Mesendoderm (in vitro differentiated cells): Measurements from ENCODE around the gene PDIA5.

Experiments
- DNase-seq: peaks from one replicate; pipeline ENCODE4 v3.0.0; 2013
- H2AK5ac ChIP-seq: 2 replicates; pipeline ENCODE4 v1.6.1; 2013; ENCODE audit warnings: low read length, inconsistent platforms
- H2BK120ac ChIP-seq: 2 replicates; pipeline ENCODE4 v1.6.1; 2013; ENCODE audit warnings: low read depth, mild to moderate bottlenecking, low read length, moderate library complexity, mixed read lengths
- H2BK15ac ChIP-seq: replicated peaks from 2 replicates; pipeline ENCODE4 v1.6.1; 2013; ENCODE audit warnings: low read depth, mild to moderate bottlenecking, moderate library complexity
- H2BK5ac ChIP-seq: 2 replicates; pipeline ENCODE4 v1.6.1; 2013; ENCODE audit warnings: low read length, inconsistent platforms
- H3K18ac ChIP-seq: 2 replicates; pipeline ENCODE4 v1.6.1; 2013; ENCODE audit warnings: mild to moderate bottlenecking, low read length, mixed read lengths
- H3K23ac ChIP-seq: one replicate; pipeline ENCODE4 v1.6.1; 2013; ENCODE audit warnings: low read length
- H3K27ac ChIP-seq: 2 replicates; pipeline ENCODE4 v1.5.1; 2013; ENCODE audit warnings: low read depth, mild to moderate bottlenecking, inconsistent platforms, low read length, moderate library complexity
- H3K27me3 ChIP-seq: 2 replicates; pipeline ENCODE4 v1.6.1; 2013; ENCODE audit warnings: low read length, control low read depth, mild to moderate bottlenecking, inconsistent platforms; ENCODE audit not compliant: insufficient read depth, poor library complexity
- H3K36me3 ChIP-seq: 2 replicates; pipeline ENCODE4 v1.6.1; 2013; ENCODE audit warnings: low read length, inconsistent platforms; ENCODE audit not compliant: control insufficient read depth, insufficient read depth
- H3K4ac ChIP-seq: one replicate; pipeline ENCODE4 v1.6.1; 2013; ENCODE audit warnings: low read depth, mild to moderate bottlenecking, low read length, moderate library complexity
- H3K4me1 ChIP-seq: 2 replicates; pipeline ENCODE4 v1.6.1; 2013; ENCODE audit warnings: low read depth, low read length, inconsistent platforms; ENCODE audit not compliant: control insufficient read depth
- H3K4me2 ChIP-seq: 2 replicates; pipeline ENCODE4 v1.6.1; 2013; ENCODE audit warnings: low read length
- H3K4me3 ChIP-seq: 2 replicates; pipeline ENCODE4 v1.5.1; 2013; ENCODE audit warnings: mild to moderate bottlenecking, low read length
- H3K56ac ChIP-seq: one replicate; pipeline ENCODE4 v1.6.1; 2013; ENCODE audit warnings: low read length
- H3K79me1 ChIP-seq: 2 replicates; pipeline ENCODE4 v1.6.1; 2013; ENCODE audit warnings: low read length, inconsistent platforms
- H3K79me2 ChIP-seq: 2 replicates; pipeline ENCODE4 v1.6.1; 2013; ENCODE audit warnings: mild to moderate bottlenecking, low read length; ENCODE audit not compliant: control insufficient read depth, insufficient read depth
- H3K9ac ChIP-seq: 2 replicates; pipeline ENCODE4 v1.6.1; 2013; ENCODE audit warnings: low read length, inconsistent platforms
- H4K5ac ChIP-seq: one replicate; pipeline ENCODE4 v1.6.1; 2013; ENCODE audit warnings: low read length
- H4K8ac ChIP-seq: one replicate; pipeline ENCODE4 v1.6.1; 2013; ENCODE audit warnings: low read depth, mild to moderate bottlenecking, control low read depth, low read length, moderate library complexity
- WGBS: extraction: QIAGEN DNeasy Blood & Tissue Kit; methylation state at CpG from one replicate; pipeline ENCODE4 v1.1.7; 2013; ENCODE audit warnings: low lambda C conversion rate, missing lambda C conversion rate; ENCODE audit not compliant: insufficient coverage; ENCODE audit errors: extremely low coverage; 5-methylcytosine and 5-hydroxymethylcytosine counted together

PDIA5 gene

GRCh38 chr3:123155471-123156011, 88.7 kb downstream of the PDIA5 start:
- Histone ChIP-seq H2BK5ac (no peak overlapping the region), H4K5ac (no peak overlapping the region), H2BK15ac (no peak overlapping the region), H3K4me1 (no peaks in the 10 kb centered on the region), H3K23ac (no peak overlapping the region), H3K4ac (no peak overlapping the region), H4K8ac (no peak overlapping the region), H3K4me2 (no peak overlapping the region), H3K27me3 (no peaks in the 10 kb centered on the region), H3K56ac (no peak overlapping the region), H3K4me3 (no peak overlapping the region), H3K9ac (no peak overlapping the region), H3K79me1 (no peaks in the 10 kb centered on the region), H3K36me3 (peaks cover 16% of the 10 kb centered on the region), H3K27ac (no peak overlapping the region), H2BK120ac (no peak overlapping the region), H2AK5ac (no peak overlapping the region), H3K18ac (no peak overlapping the region), H3K79me2 (no peaks in the 10 kb centered on the region)
- WGBS: no CpG with 5 or more reads among the region's 9 CpGs
- DNase-seq: no peak

GRCh38 chr3:123156276-123156995, 89.6 kb downstream of the PDIA5 start:
- Histone ChIP-seq H2BK120ac (no peak overlapping the region), H3K18ac (no peak overlapping the region), H3K56ac (no peak overlapping the region), H3K23ac (no peak overlapping the region), H3K4ac (no peak overlapping the region), H3K27ac (no peak overlapping the region), H3K79me2 (no peaks in the 10 kb centered on the region), H3K4me2 (no peak overlapping the region), H3K4me3 (no peak overlapping the region), H3K9ac (no peak overlapping the region), H2AK5ac (no peak overlapping the region), H3K27me3 (no peaks in the 10 kb centered on the region), H3K36me3 (peaks cover 16% of the 10 kb centered on the region), H2BK15ac (no peak overlapping the region), H3K79me1 (no peaks in the 10 kb centered on the region), H2BK5ac (no peak overlapping the region), H4K8ac (no peak overlapping the region), H3K4me1 (no peaks in the 10 kb centered on the region), H4K5ac (no peak overlapping the region)
- DNase-seq: no peak
- WGBS: no CpG with 5 or more reads among the region's 15 CpGs

- Histone ChIP-seq H3K23ac (no peak overlapping the region), H3K56ac (no peak overlapping the region), H3K4me2 (no peak overlapping the region), H2AK5ac (no peak overlapping the region), H2BK120ac (no peak overlapping the region), H2BK15ac (no peak overlapping the region), H3K4me3 (no peak overlapping the region), H3K27ac (no peak overlapping the region), H3K79me2 (no peaks in the 10 kb centered on the region), H3K79me1 (no peaks in the 10 kb centered on the region), H3K36me3 (peaks cover 13% of the 10 kb centered on the region), H2BK5ac (no peak overlapping the region), H3K18ac (no peak overlapping the region), H3K4me1 (no peaks in the 10 kb centered on the region), H3K27me3 (no peaks in the 10 kb centered on the region), H4K8ac (no peak overlapping the region), H3K4ac (no peak overlapping the region), H3K9ac (no peak overlapping the region), H4K5ac (no peak overlapping the region)
- DNase-seq: no peak
- no CpG with 5 or more reads among the region's 2 CpGs for WGBS
Measured at GRCh38 chr3:123157209-123157597, 90.4 kb downstream of the PDIA5 start.

GRCh38 chr3:123157598-123158287, 90.9 kb downstream of the PDIA5 start:
- H4K5ac ChIP-seq: no peak overlapping the region
- no peak overlapping the region for H3K56ac ChIP-seq
- no peak overlapping the region for H3K4me2 ChIP-seq
- H2BK5ac ChIP-seq: no peak overlapping the region
- H3K79me1 ChIP-seq: no peaks in the 10 kb centered on the region
- no peak overlapping the region for H3K18ac ChIP-seq
- no peak overlapping the region for H3K4ac ChIP-seq
- H3K79me2 ChIP-seq: no peaks in the 10 kb centered on the region
- H3K36me3 ChIP-seq: peaks cover 14% of the 10 kb centered on the region
- H4K8ac ChIP-seq: no peak overlapping the region
- H3K4me3 ChIP-seq: no peak overlapping the region
- no peak overlapping the region for H2BK120ac ChIP-seq
- no peak overlapping the region for H3K23ac ChIP-seq
- H2BK15ac ChIP-seq: no peak overlapping the region
- H3K27ac ChIP-seq: no peak overlapping the region
- no CpG with 5 or more reads among the region's 4 CpGs for WGBS
- DNase-seq: no peak
- H3K27me3 ChIP-seq: no peaks in the 10 kb centered on the region
- no peak overlapping the region for H3K9ac ChIP-seq
- no peak overlapping the region for H2AK5ac ChIP-seq
- H3K4me1 ChIP-seq: no peaks in the 10 kb centered on the region

- Histone ChIP-seq H3K27me3 (no peaks in the 10 kb centered on the region), H2BK120ac (no peak overlapping the region), H3K79me1 (no peaks in the 10 kb centered on the region), H4K8ac (no peak overlapping the region), H2AK5ac (no peak overlapping the region), H2BK5ac (no peak overlapping the region), H3K4ac (no peak overlapping the region), H3K27ac (no peak overlapping the region), H3K4me3 (no peak overlapping the region), H3K36me3 (peaks cover 15% of the 10 kb centered on the region), H3K56ac (no peak overlapping the region), H3K4me1 (no peaks in the 10 kb centered on the region), H3K4me2 (no peak overlapping the region), H3K9ac (no peak overlapping the region), H2BK15ac (no peak overlapping the region), H3K18ac (no peak overlapping the region), H3K79me2 (no peaks in the 10 kb centered on the region), H4K5ac (no peak overlapping the region), H3K23ac (no peak overlapping the region)
- DNase-seq: no peak
- no CpG with 5 or more reads among the region's 4 CpGs for WGBS
Measured at GRCh38 chr3:123158330-123158729, 91.5 kb downstream of the PDIA5 start.
